HG03439 (cell line): ENCODE measurements around the gene NRL.

Experiments
- ATAC-seq: cut with Tn5 transposase; IDR thresholded peaks from one replicate; pipeline ENCODE4 v1.9.1; 2021; ENCODE audit warnings: mild to moderate bottlenecking, moderate library complexity; ENCODE audit not compliant: unreplicated experiment

Gene NRL

DNA sequence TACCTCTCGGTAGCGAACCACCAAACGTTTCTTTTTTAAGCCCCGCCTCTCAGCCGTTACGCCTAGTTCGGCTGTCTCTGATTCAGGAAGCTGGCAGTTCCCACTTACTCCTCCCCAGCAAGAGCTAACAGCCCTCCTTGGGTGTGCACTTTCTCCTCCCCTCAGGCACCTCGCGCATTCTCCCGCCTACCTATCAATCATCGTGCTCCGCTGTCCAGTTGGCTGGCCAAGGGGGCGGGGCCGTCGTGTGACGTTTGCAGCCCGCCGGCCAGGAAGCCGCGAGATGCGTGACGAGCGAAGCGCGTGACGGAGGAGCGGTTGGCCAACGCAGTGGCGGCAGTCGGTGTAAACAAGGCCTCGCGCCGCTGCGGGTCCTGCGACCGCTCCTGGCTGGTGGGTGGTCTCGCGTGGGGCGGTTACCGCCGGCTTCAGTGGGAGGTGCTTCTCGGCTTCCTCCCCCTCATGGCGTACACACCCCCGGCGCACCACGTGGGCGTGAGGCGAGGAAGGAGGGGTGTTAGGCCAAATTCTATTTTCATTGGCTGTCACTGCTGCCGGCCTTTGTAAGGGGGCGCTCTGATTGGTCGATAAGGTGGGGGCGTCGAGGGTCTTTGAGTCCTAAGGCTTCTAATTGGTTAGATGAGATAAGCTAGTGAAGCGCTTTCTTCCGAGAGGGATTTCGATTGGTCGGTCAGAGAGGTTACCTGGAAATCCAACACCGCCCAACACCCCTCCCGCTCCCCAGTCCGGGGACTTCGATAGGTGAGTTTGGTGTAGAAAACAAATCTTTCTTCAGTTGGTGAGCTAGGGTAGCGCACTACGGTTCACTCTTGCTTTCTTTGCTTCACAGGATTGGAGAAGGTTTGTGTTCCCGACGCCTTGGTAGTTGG, at the start of gene NRL, which contains the start of gene DCAF11:
NRL (minus strand) TSS at position 418 of the 890 bp plus-strand sequence. CDS start 32,101 bp downstream, outside the sequence.
DCAF11 (plus strand) TSS at position 246 of the 890 bp plus-strand sequence. CDS start 818 bp downstream, outside the sequence.
- peak; percentile 80 for ATAC-seq

DNA sequence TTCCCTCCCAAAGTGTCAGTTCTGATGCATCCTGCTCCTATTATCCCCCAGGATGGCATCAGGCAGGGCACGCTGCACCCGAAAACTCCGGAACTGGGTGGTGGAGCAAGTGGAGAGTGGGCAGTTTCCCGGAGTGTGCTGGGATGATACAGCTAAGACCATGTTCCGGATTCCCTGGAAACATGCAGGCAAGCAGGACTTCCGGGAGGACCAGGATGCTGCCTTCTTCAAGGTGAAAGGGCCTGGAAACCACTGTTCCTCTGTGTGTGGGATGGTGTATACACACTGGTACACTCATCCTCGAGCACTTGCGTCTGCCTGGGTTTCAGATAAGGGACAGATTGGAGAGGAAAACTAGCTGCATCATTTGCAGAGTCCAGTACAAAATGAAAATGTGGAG, 47.3 kb upstream of the NRL start:
- ATAC-seq = no peak

- ATAC-seq = peak; percentile 72
Observed at GRCh38 chr14:24160850-24161804, 46.4 kb upstream of the NRL start, which contains the start of gene IRF9. Gene IRF9, plus strand, starts transcription at chr14:24161265. Its CDS starts 880 bp downstream, at chr14:24162145.

DNA sequence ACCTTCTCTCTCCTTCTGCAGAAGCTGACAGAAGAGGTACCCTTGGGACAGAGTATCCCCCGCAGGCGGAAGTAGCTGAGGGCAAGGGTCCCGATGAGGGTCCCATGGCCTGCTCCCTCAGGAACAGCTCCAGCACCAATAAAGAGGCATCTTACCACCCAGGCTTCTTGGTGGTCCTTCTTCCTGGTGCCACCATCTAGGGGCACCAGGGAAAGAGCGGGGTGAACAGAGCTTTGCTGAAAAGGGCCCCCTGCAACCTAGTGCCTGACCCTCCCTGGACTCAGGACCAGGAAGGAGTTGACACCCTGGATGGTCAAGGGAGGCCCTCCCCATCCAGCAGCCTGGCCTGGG, 45.7 kb upstream of the NRL start:
- ATAC-seq = no peak

GRCh38 chr14:24159777-24160498, 45.2 kb upstream of the NRL start:
- no peak for ATAC-seq

DNA sequence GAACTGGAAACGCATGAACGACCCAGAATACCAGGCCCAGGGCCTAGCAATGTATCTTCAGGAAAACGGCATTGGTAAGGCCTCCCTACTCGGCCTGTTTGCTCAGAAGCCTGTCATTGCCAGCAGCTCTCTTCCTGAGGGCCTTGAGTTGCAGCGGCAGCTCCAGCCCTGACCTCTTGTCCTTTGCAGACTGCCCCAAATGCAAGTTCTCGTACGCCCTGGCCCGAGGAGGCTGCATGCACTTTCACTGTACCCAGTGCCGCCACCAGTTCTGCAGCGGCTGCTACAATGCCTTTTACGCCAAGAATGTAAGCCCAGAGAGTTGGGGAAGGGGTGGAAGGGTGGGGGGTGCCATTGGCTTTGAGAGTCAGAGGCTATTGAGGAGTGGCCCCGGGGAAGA, 42.6 kb upstream of the NRL start:
- ATAC-seq = no peak

DNA sequence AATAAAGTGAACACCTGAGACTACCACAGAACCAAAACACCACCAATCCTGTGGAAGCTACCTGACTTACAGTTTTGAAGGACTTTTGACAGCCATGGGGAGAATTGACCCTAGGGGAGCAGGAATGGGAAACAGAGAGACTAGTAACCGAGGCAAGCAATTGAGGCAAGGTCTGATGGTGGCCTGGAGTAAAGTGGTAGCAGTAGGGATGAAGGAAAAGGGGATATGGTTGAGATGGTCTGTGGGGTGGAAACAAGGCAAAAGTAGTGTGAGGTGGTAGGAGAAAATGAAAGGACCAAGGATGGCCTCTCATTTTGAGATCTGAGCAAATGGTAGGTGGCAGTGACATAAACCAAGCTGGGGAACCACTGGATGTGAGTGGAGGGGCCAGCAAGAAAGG, 42.1 kb upstream of the NRL start:
- no peak for ATAC-seq

DNA sequence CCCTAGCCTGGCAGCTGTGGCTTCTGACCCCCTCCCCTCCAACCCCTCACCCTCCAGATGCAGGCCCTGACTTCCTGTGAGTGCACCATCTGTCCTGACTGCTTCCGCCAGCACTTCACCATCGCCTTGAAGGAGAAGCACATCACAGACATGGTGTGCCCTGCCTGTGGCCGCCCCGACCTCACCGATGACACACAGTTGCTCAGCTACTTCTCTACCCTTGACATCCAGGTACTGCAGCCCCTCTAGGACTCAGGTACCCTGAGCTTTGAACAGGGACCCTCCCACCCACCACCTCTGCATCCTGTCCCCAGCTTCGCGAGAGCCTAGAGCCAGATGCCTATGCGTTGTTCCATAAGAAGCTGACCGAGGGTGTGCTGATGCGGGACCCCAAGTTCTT, 40.4 kb upstream of the NRL start:
- no peak for ATAC-seq

- no peak for ATAC-seq
Observed at GRCh38 chr14:24151404-24152080, 36.8 kb upstream of the NRL start.

DNA sequence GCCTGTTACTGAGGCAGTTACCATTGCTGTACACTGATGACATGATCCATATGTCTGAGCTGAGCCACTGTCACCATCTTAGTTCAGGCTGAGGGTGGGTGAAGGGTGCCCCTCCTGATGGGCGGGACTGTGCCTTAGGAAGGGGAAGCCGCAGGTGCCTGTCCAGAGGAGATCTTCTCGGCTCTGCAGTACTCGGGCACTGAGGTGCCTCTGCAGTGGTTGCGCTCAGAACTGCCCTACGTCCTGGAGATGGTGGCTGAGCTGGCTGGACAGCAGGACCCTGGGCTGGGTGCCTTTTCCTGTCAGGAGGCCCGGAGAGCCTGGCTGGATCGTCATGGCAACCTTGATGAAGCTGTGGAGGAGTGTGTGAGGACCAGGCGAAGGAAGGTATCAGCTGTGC, 36.2 kb upstream of the NRL start:
- no peak for ATAC-seq

DNA sequence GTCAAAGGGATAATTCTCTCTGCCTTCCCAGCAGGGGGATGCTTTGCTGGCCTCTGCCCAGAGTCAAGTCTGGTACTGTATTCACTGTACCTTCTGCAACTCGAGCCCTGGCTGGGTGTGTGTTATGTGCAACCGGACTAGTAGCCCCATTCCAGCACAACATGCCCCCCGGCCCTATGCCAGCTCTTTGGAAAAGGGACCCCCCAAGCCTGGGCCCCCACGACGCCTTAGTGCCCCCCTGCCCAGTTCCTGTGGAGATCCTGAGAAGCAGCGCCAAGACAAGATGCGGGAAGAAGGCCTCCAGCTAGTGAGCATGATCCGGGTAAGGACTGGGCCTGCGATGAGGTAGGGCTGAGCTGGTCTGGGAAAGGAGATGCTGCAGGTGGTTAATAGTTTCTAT, 35.8 kb upstream of the NRL start:
- ATAC-seq = no peak

GRCh38 chr14:24150061-24150460, 35.3 kb upstream of the NRL start:
- ATAC-seq = no peak

DNA sequence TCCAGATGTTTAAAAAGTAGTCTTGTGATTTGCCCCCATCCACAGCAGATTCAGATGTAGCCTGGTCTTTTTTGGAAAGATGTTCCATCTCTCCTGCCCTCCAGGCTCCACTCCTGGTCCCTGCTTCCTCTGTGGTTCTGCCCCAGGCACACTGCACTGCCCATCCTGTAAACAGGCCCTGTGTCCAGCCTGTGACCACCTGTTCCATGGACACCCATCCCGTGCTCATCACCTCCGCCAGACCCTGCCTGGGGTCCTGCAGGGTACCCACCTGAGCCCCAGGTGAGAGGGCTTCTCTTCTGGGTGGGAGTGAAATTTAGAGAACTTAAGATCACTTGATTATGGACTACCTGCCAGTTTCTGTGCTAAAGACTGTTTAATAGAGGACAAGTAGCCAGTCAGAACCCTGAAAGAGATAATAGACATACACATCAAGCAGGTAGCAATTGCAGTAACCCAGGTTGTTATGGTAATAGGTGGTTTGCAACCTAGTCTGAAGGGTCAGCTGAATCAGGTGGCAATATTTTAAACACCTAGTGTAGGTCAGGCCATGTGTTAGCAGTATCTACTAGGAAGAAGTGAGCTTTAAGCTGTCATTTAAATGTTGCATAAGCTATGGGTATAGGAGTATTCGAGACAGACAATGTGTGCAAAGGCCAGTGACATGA, 34.7 kb upstream of the NRL start:
- ATAC-seq = no peak

DNA sequence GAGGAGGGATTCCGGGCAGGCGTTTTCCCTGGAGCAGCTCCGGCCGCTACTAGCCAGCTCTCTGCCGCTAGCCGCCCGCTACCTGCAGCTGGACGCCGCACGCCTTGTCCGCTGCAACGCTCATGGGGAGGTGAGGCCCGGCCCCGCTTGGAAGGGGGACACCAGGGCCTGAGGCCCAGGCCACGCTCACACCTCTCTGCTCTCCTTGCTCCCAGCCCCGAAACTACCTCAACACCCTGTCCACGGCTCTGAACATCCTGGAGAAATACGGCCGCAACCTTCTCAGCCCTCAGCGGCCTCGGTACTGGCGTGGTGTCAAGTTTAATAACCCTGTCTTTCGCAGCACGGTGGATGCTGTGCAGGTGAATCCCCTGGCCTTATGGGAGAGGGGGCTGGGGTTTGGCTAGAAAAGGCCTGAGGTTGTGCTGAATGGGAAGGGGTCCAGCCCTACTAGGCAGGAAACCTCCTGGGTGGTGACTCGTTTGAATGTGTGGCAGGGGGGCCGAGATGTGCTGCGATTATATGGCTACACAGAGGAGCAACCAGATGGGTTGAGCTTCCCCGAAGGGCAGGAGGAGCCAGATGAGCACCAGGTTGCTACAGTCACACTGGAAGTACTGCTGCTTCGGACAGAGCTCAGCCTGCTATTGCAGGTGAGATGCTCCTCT, 33.1 kb upstream of the NRL start:
- ATAC-seq = no peak

GRCh38 chr14:24146978-24147760, 32.4 kb upstream of the NRL start, which contains the start of gene RNF31:
Gene RNF31, plus strand, starts transcription at chr14:24147498. Its CDS starts 201 bp downstream, at chr14:24147699.
- peak; percentile 83 for ATAC-seq

GRCh38 chr14:24146453-24146977, 31.8 kb upstream of the NRL start, which contains the start of gene PSME2:
Gene PSME2, minus strand, starts transcription at chr14:24146610. Its CDS starts 29 bp downstream, at chr14:24146581.
- ATAC-seq = peak; percentile 61

- ATAC-seq = no peak
Observed at GRCh38 chr14:24145690-24146452, 31.1 kb upstream of the NRL start.
